H1 (cell line): ENCODE data around the gene UBXN4. TPM values are rescaled to one million over a fixed set of nuclear protein-coding genes. Genes with fewer than 3 reads are reported as not detected.

Source experiments
- KDM1A ChIP-seq: fragments of 200-600, 300-600 bp; sonication (generic); IDR thresholded peaks from 2 replicates; pipeline ENCODE4 v1.7.1; 2016; ENCODE audit warnings: mild to moderate bottlenecking, low read length, borderline replicate concordance
- RBBP5 ChIP-seq: IDR thresholded peaks from 2 replicates; pipeline ENCODE4 v1.7.1; 2012; ENCODE audit warnings: low read depth, mild to moderate bottlenecking, inconsistent platforms, low read length, moderate library complexity, borderline replicate concordance
- RNF2 ChIP-seq: fragments of 200-900, 300-1000 bp; sonication (generic); IDR thresholded peaks from 2 replicates; pipeline ENCODE4 v1.7.1; 2016; ENCODE audit warnings: borderline replicate concordance, low read depth, mild to moderate bottlenecking, antibody characterized with exemption, low read length; ENCODE audit not compliant: poor library complexity, severe bottlenecking; ENCODE audit errors: missing control alignments
- polyA plus RNA-seq, 7 experiments: library from polyadenylated mRNA; depleted of rRNA in 3 of 7; stranded (reverse) in 5 of 7; unstranded in 2 of 7; fragments of >200 nt in 5 of 7; fragments of 200-250 nt in 2 of 7; gene quantifications; 1 replicate in 5 of 7; 2 replicates in 1 of 7; 4 replicates in 1 of 7; pipeline versions ENCODE4 v1.2.1 to v1.2.3, GENCODE V29; 2011 to 2013; ENCODE audit warnings: missing spikeins in 2 of 7, mixed read lengths in 2 of 7
- total RNA-seq: library from RNA; stranded (reverse); fragmentation: NEBNext Ultra II Directional; extraction: Animal tissue kit (Norgen Biotek cat#: 25700); gene quantifications from 2 replicates; pipeline ENCODE4 v1.2.1, GENCODE V29; 2021

Gene UBXN4
- total and polyA plus RNA-seq, 2 of the 8 experiments (the other 6 are each of a cell fraction or from before 2014, with no cell fraction given), result 20.1 to 64.2 TPM

- no peak for TF ChIP-seq RNF2
- no peak for TF ChIP-seq KDM1A
- no peak for TF ChIP-seq RBBP5
Measured at GRCh38 chr2:135802350-135802749, 60.7 kb downstream of the UBXN4 start (continued).
